SK-N-SH treated with all-trans-retinoic acid at 6 μM for 48 hours (cell line): Measurements from ENCODE around the gene CD300C.

ENCODE experiments used
- CREB5 ChIP-seq: fragments of 250-450 bp; sonication (Bioruptor Pico); IDR thresholded peaks from 2 replicates; pipeline ENCODE4 v1.5.1; 2020; ENCODE audit warnings: low read depth, mild to moderate bottlenecking, moderate library complexity
- ISL1 ChIP-seq: fragments of 250-450 bp; sonication (Bioruptor Pico); IDR thresholded peaks from 2 replicates; pipeline ENCODE4 v2.1.2; 2022; ENCODE audit warnings: mild to moderate bottlenecking, moderate library complexity
- RARB ChIP-seq: fragments of 250-450 bp; sonication (Bioruptor Pico); IDR thresholded peaks from 2 replicates; pipeline ENCODE4 v1.8.0; 2021; ENCODE audit warnings: mild to moderate bottlenecking, moderate library complexity
- TCF4 ChIP-seq: fragments of 250-450 bp; sonication (Bioruptor Pico); IDR thresholded peaks from 2 replicates; pipeline ENCODE4 v1.8.0; 2021; ENCODE audit warnings: mild to moderate bottlenecking, moderate library complexity, borderline replicate concordance
- TF ChIP-seq, protein P1 (sequence below): fragments of 250-450 bp; sonication (Bioruptor Pico); IDR thresholded peaks from 2 replicates; pipeline ENCODE4 v1.8.0; 2020; ENCODE audit warnings: mild to moderate bottlenecking, moderate library complexity, borderline replicate concordance

DNA sequence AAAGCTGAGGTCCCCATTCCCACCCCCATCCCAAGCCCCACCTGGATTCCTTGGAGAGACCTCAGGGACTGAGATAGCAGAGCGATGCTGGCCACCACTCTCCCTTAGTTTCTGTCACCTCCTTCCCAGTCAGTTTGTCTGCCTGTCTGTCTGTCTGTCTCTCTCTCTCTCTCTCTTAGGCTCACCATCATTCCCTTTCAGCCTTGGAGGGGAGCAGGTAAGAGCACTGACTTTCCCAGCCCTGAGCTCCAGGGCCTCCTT, 20.5 kb downstream of the CD300C start:
- TF ChIP-seq CREB5 (CRISPR knock-in tag) (no peak), RARB (CRISPR knock-in tag) (no peak), ISL1 (no peak), TCF4 (CRISPR knock-in tag) (no peak)
- TF ChIP-seq, protein P1, sequence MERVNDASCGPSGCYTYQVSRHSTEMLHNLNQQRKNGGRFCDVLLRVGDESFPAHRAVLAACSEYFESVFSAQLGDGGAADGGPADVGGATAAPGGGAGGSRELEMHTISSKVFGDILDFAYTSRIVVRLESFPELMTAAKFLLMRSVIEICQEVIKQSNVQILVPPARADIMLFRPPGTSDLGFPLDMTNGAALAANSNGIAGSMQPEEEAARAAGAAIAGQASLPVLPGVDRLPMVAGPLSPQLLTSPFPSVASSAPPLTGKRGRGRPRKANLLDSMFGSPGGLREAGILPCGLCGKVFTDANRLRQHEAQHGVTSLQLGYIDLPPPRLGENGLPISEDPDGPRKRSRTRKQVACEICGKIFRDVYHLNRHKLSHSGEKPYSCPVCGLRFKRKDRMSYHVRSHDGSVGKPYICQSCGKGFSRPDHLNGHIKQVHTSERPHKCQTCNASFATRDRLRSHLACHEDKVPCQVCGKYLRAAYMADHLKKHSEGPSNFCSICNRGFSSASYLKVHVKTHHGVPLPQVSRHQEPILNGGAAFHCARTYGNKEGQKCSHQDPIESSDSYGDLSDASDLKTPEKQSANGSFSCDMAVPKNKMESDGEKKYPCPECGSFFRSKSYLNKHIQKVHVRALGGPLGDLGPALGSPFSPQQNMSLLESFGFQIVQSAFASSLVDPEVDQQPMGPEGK (CRISPR knock-in tag): no peak
